Measurements from ENCODE around the gene NET1.

- no peak for TF ChIP-seq CTCF (conservative IDR thresholded peaks at IDR 0.05)
- TF ChIP-seq ZFX (IDR thresholded peaks at IDR 0.05) = no peak
These were observed 49.8 kb downstream of the NET1 start for GRCh38 chr10:5461914-5462840.

Measured in C4-2B (cell line).